ENCODE results near the gene PDE6A.

PDE6A gene

DNA sequence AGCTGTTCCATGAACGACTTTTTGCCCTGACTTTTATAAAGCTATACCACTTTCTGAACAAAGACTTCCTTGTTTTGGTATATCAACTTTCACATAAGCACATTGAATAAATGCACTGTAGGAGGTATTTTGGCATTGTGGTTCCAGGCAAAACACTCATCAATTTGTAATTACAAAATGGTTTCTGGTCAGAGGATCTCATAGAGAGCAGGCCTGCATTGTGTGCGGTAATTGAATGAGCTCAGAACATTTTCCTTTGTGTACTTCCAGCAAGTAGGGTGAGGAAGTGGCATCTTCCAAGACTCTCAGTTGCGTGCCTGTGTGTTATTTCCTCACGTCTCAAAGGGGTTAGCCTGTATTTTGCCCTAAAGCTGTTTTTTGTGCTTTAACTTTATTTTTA, 89.2 kb downstream of the PDE6A start:
- TF ChIP-seq, protein P1, sequence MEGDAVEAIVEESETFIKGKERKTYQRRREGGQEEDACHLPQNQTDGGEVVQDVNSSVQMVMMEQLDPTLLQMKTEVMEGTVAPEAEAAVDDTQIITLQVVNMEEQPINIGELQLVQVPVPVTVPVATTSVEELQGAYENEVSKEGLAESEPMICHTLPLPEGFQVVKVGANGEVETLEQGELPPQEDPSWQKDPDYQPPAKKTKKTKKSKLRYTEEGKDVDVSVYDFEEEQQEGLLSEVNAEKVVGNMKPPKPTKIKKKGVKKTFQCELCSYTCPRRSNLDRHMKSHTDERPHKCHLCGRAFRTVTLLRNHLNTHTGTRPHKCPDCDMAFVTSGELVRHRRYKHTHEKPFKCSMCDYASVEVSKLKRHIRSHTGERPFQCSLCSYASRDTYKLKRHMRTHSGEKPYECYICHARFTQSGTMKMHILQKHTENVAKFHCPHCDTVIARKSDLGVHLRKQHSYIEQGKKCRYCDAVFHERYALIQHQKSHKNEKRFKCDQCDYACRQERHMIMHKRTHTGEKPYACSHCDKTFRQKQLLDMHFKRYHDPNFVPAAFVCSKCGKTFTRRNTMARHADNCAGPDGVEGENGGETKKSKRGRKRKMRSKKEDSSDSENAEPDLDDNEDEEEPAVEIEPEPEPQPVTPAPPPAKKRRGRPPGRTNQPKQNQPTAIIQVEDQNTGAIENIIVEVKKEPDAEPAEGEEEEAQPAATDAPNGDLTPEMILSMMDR (conservative IDR thresholded peaks at IDR 0.05; ENCODE audit: low read depth, low read length) = no peak
- no peak for DNase-seq (ENCODE audit: low read depth)
- no peak overlapping the region for H3K4me3 ChIP-seq (ENCODE audit: low read depth, low read length)

DNA sequence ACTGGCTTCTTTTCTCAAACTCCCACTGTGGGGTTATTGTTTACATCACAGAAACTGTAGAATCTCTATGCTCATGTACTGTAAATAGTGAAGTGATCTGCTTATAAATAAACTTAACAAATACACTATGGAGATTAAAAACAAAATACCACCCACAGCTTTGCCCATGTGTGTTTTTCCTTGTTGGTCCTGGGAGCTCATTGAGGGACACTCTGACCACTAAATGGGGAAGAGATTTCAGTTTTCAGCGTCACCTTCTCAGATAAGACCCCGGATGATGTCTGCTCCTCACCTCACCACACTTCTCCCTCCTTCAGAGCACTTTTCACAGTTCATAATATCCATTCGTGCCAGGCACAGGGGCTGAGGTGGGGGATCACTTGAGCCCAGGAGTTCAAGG, 89.7 kb downstream of the PDE6A start:
- TF ChIP-seq, protein P1 (conservative IDR thresholded peaks at IDR 0.05; ENCODE audit: low read depth, low read length) = no peak
- DNase-seq (ENCODE audit: low read depth) = no peak

DNA sequence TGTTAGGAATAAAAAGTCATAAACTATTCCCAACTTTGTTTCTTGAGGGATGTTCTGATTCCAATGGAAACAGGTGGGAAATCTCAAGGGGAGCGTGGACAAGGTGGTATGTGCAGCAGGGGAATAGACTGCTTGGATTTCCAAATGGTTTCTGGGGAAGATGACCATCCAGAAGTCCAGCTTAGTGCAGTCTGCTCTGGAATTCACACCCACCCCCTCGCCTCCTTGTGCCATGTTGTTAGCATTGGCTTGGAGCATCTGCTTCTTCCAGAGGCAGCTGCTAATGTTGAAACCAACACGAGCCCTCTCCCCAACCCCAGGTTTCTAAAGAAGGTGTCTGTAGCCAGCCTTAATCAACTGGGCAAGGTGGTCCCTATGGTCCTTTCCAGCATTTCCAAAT, 90.9 kb downstream of the PDE6A start:
- no peak overlapping the region for H3K4me3 ChIP-seq (ENCODE audit: low read depth, low read length)
- DNase-seq (ENCODE audit: low read depth) = no peak
- TF ChIP-seq, protein P1 (conservative IDR thresholded peaks at IDR 0.05; ENCODE audit: low read depth, low read length) = no peak

More for the DNA sequence above, 89.7 kb downstream of the PDE6A start:
- H3K4me3 ChIP-seq (ENCODE audit: low read depth, low read length) = no peak overlapping the region

DNA sequence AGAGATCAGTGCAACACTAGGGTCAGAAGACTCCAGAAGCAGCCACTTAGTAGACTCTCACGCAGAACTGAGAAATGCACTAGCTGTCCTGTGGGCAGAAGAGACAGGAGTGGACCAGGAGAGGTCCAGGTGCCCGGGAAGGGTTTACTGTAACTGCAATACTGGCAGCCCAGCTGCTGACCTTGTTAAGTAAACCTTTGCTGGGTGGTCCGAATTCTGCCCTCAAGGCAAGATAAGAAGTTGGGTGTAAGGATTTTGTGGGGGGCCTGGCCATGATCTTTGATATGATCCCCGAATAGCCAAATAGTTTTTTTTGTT, 91.3 kb downstream of the PDE6A start:
- TF ChIP-seq, protein P1 (conservative IDR thresholded peaks at IDR 0.05; ENCODE audit: low read depth, low read length) = no peak
- no peak for DNase-seq (ENCODE audit: low read depth)
- no peak overlapping the region for H3K4me3 ChIP-seq (ENCODE audit: low read depth, low read length)

DNA sequence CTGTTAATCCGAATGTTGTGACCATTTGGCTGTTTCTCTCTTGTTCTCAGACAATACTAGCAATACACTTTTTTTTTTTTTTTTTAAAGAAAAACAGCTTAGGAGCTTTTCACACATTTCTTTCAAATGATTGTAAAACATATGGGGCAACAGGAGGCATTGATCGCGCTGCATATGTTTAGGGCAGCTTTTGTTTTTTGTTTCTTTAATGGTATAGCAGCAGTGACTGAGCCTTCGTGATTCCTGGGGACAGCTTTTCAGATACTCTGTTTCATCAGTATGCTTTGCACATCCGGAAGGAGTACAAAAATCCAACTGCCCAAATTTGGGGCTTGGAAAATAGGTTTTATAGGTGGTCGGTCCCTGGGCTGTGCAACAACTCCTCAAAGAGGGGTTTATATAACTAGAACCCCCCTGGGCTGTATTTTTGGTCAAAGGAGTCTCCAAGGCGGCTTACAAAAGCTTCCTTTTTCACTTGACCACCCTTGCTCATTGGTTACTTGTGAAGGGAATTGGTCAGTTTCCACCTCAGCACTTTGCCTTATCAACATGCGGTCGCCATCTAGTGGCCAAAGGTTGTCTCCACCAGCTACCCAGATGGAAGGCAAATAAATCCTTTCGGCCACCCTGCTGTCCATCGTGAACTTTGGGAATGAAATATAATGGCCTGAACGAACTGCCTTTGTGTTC, 91.8 kb downstream of the PDE6A start:
- no peak overlapping the region for H3K4me3 ChIP-seq (ENCODE audit: low read depth, low read length)
- TF ChIP-seq, protein P1 (conservative IDR thresholded peaks at IDR 0.05; ENCODE audit: low read depth, low read length) = peak; percentile 96
- DNase-seq (ENCODE audit: low read depth) = peak; percentile 92

DNA sequence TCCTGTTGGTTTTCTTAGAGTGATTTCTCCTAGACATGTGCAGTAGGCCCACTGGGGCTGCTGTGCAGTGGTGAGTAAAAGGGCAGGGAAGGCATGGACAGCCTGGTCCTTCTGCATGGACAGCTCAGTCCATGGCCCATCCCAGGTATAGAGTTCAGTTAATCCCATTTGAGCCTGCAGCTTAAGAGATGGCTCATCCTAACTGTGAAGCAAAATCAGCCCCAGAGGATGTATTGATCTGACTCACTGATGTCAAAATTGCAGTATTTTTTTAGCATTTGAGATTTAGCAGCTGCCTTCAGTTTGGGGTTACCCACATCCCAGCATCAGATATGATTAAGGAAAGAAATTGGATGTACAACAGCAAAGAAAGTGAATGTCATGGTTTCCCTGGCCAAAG, 93.4 kb downstream of the PDE6A start:
- H3K4me3 ChIP-seq (ENCODE audit: low read depth, low read length) = no peak overlapping the region
- no peak for DNase-seq (ENCODE audit: low read depth)
- TF ChIP-seq, protein P1 (conservative IDR thresholded peaks at IDR 0.05; ENCODE audit: low read depth, low read length) = no peak
